NCI-H2081 treated with DMSO at 0.1 percent for 48 hours (cell line): ENCODE results near the gene SLC25A41.

Experiments
- DNase-seq: peaks from one replicate; lab custom pipeline; 2025; lab: John Stamatoyannopoulos, UW

Gene SLC25A41

DNA sequence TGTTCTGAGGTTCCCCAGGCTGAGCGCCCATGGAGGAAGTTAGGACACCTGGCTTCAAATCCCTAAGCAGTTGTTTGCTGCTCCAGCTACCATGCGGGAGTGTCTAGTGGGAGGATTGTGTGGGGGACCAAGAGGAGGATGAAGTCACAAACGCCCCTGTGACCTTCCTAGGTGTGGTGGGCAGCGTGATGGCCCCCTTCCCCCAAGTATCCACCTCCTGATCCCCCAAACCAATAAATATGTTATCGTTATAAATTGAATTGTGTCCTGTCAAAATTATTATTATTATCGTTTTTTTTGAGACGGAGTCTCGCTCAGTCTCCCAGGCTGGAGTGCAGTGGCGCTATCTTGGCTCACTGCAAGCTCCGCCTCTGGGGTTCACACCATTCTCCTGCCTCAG is at the start of gene SLC25A41:
SLC25A41 (minus strand) TSS at position 101 of the 400 bp plus-strand sequence; CDS start at position 31, 70 bp downstream.
- no peak for DNase-seq

DNA sequence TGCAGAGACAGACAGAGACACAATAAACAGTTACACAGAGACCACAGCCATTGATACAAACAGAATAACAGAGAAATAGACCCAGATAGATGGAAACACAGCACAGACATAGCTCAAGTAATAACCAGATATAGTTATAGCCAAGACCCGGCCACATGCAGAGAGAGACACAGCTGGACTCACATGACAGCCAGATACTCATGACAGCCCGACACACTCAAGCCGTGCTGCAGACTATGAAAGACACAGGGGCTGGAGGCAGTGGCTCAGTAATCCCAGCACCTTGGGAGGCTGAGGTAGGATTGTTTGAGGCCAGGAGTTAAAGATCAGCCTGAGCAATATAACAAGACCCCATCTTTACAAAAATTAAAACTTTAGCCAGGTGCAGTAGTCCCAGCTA is 49.7 kb upstream of the SLC25A41 start:
- no peak for DNase-seq

DNA sequence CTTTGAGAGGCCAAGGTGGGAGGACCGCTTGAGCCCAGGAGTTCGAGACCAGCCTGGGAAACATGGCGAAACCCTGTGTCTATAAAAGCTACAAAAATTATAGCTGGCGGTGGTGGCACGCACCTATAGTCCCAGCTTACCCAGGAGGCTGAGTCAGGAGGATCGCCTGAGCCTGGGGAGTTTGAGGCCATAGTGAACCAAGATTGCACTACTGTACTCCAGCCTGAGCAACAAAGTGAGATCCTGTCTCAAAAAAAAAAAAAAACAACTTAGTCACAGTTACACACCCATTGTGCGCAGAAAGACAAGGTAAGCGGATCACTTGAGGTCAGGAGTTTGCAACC is 48.8 kb upstream of the SLC25A41 start:
- DNase-seq, result no peak

- no peak for DNase-seq
Measured at GRCh38 chr19:6481541-6482342, 48.2 kb upstream of the SLC25A41 start, which contains the start of gene DENND1C. TSS of gene DENND1C (minus strand) at chr19:6481787. CDS start at chr19:6481695, 92 bp downstream.

- DNase-seq, result no peak
Measured at GRCh38 chr19:6480848-6481415, 47.4 kb upstream of the SLC25A41 start.

- DNase-seq, result no peak
Measured at GRCh38 chr19:6479836-6480398, 46.4 kb upstream of the SLC25A41 start.

DNA sequence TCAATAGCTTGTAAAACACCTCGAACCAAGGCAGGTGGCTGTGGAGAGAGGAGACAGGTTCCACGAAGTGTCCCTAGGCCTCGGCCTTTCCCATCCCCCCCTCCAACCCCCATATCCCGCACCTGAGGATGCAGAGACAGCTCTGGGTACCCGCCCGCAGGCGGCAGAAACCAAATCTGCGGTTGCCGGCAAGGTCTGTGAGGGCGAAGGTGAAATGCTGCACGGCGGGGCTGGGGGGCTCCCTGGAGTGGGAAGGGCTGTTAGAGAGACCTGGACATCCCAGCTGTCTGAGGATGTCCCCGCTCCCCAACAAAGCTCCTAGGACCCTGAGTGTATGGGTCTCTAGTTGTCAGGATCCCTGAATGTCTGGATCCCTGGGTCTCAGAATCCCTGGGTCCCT is 45.3 kb upstream of the SLC25A41 start:
- no peak for DNase-seq

- DNase-seq, result no peak
Measured at GRCh38 chr19:6476896-6477431, 43.4 kb upstream of the SLC25A41 start.

GRCh38 chr19:6476155-6476895 is 42.8 kb upstream of the SLC25A41 start:
- no peak for DNase-seq

GRCh38 chr19:6475321-6476108 is 42.0 kb upstream of the SLC25A41 start:
- DNase-seq, result no peak

GRCh38 chr19:6473647-6474046 is 40.1 kb upstream of the SLC25A41 start:
- no peak for DNase-seq

- DNase-seq, result no peak
Measured at GRCh38 chr19:6472713-6473112, 39.1 kb upstream of the SLC25A41 start.

- DNase-seq, result no peak
Measured at GRCh38 chr19:6471076-6471475, 37.5 kb upstream of the SLC25A41 start.

DNA sequence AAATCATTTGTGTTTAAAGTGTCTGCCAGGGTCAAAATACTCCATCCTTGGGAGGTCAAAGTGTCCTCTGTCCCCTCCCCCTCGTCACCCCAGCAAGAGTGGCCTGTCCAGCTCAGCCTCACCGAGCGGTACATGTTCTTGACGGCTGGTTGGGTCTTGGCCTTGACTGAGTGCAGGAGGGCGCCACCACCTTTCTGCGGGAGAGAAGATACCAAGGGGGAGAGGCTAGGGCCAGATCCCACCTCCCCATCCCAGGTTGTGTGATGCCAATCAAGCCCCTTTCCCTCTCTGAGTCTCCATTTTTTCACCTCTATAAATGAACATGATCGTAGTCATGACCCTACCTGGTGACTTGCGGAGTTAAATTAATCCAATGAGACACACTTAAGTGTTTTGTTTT is 36.6 kb upstream of the SLC25A41 start:
- no peak for DNase-seq

GRCh38 chr19:6467384-6467783 is 33.8 kb upstream of the SLC25A41 start:
- DNase-seq, result no peak

- DNase-seq, result no peak
Measured at GRCh38 chr19:6466526-6467248, 33.1 kb upstream of the SLC25A41 start.

- no peak for DNase-seq
Measured at GRCh38 chr19:6465663-6466062, 32.1 kb upstream of the SLC25A41 start.

DNA sequence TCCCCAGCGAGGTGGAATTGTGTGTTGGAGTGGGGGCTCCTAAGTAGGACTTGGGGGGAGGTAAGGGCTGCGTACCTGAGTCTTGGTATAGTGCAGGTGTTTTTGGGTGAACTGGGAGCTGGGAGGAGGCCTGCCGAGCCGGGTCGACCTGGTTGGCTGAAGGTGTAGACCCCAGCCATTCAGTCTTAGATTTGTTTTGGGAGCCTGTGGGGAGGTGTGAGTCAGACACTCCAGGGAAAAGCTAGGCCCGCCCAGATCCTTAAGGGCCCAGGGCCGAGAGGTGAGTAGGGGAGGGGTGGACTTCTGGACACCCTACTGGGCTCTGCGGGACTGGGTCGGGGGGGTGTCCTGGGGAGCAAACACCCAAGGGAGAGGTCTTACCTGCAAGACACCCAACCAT is 31.4 kb upstream of the SLC25A41 start:
- DNase-seq, result no peak

- DNase-seq, result no peak
Measured at GRCh38 chr19:6464070-6464873, 30.7 kb upstream of the SLC25A41 start, which contains the start of gene CRB3. TSS of gene CRB3 (plus strand) at chr19:6464271. CDS start at chr19:6464702, 431 bp downstream.
